Upper lobe of left lung (tissue), 6 donors: ENCODE data around the gene CAPN11. TPM values are rescaled to one million over a fixed set of nuclear protein-coding genes. Genes with fewer than 3 reads are reported as not detected.

Experiments
- ATAC-seq, 2 donors: fragments of 200-7000 bp; cut with Tn5 transposase; one replicate each; pipeline ENCODE4 v1.9.1; 2022; ENCODE audit warnings: mild to moderate bottlenecking in 2 of 2, moderate library complexity in 2 of 2; ENCODE audit not compliant: low FRiP score in 2 of 2
- DNase-seq, 2 donors: peaks; one replicate each; pipeline ENCODE4 v3.0.0-alpha.2; 2019 to 2020
- H3K27ac ChIP-seq, 4 donors: fragments of 200-600 bp; sonication (generic); one replicate each; pipeline ENCODE4 v1.5.1; 2016 to 2019
- H3K27me3 ChIP-seq, 4 donors: fragments of 200-600 bp; sonication (generic); one replicate each; pipeline ENCODE4 v1.5.1; 2017 to 2019
- H3K36me3 ChIP-seq, 4 donors: fragments of 200-600 bp; sonication (generic); one replicate each; pipeline ENCODE4 v1.5.1; 2016 to 2019
- H3K4me1 ChIP-seq, 4 donors: fragments of 200-600 bp; sonication (generic); one replicate each; pipeline ENCODE4 v1.5.1; 2018 to 2019
- H3K4me3 ChIP-seq, 4 donors: fragments of 200-600 bp; sonication (generic); one replicate each; pipeline ENCODE4 v1.5.1; 2017 to 2019; ENCODE audit warnings: mild to moderate bottlenecking in 2 of 4, moderate library complexity in 1 of 4
- H3K9me3 ChIP-seq, 4 donors: fragments of 200-600 bp; sonication (generic); one replicate each; pipeline ENCODE4 v1.5.1; 2018 to 2019
- CTCF ChIP-seq, 6 experiments: fragments of 450-650 bp in 4 of 6; fragments of 200-600 bp in 2 of 6; sonication (generic) in 2 of 6; IDR thresholded peaks; one replicate each; pipeline ENCODE4 v1.5.1; 2016 to 2019; ENCODE audit warnings: antibody characterized with exemption in 6 of 6
- EP300 ChIP-seq, 4 donors: sonication (generic); formaldehyde crosslinking; IDR thresholded peaks; one replicate each; pipeline ENCODE4 v1.5.1; 2017; ENCODE audit warnings: antibody characterized with exemption in 4 of 4, control low read depth in 2 of 4
- POLR2A ChIP-seq, 4 donors: fragments of 450-650 bp; IDR thresholded peaks; one replicate each; pipeline ENCODE4 v1.5.1; 2016 to 2017; ENCODE audit warnings: antibody characterized with exemption in 4 of 4, mild to moderate bottlenecking in 2 of 4
- POLR2AphosphoS5 ChIP-seq, 2 donors: sonication (generic); formaldehyde crosslinking; IDR thresholded peaks; one replicate each; pipeline ENCODE4 v1.5.1; 2017; ENCODE audit warnings: antibody characterized with exemption in 2 of 2
- WGBS, 2 donors: methylation state at CpG; one replicate each; pipeline ENCODE4 v1.1.5; 2017 to 2018; 5-methylcytosine and 5-hydroxymethylcytosine counted together
- total RNA-seq, 6 donors: library from RNA; depleted of rRNA in 4 of 6; stranded (reverse); fragments of >200 nt in 4 of 6; gene quantifications; one replicate each; pipeline versions ENCODE4 v1.1.0 to v1.2.1, GENCODE V29; 2016 to 2021
- donor health status: DM: no; HTN: no; CAD: no; lungs with moderate emphysema.
- donor health status: DM: no; HTN: yes; CAD: no; lungs with severe emphysema.

CAPN11 gene
- total RNA-seq, 6 donors from 2014 or later = 0.30 to 0.81 (median 0.52) TPM; not detected in 2

- H3K4me3 ChIP-seq = no peak overlapping the region
- DNase-seq (no peak), ATAC-seq (no peak)
- peaks cover 6 to 38% (median 20%) of the 10 kb centered on the region in 4 donors for H3K4me1 ChIP-seq
- no peaks in the 10 kb centered on the region for H3K9me3 ChIP-seq
- TF ChIP-seq POLR2AphosphoS5 (IDR thresholded peaks at IDR 0.05) = no peak
- no peak for TF ChIP-seq EP300 (IDR thresholded peaks at IDR 0.05)
- no peak for TF ChIP-seq POLR2A (IDR thresholded peaks at IDR 0.05)
- no peak for TF ChIP-seq CTCF (IDR thresholded peaks at IDR 0.05)
- no peaks in the 10 kb centered on the region for H3K27me3 ChIP-seq
- 71 to 73% methylated on average over 3 of the region's 3 CpGs for WGBS, 2 donors
- H3K36me3 ChIP-seq = peaks cover 9 to 75% (median 44%) of the 10 kb centered on the region in 4 donors
- H3K27ac ChIP-seq = peak overlapping the region in 1 of 4 donors; percentile 30
These were observed 45.2 kb upstream of the CAPN11 start for GRCh38 chr6:44113414-44113813.

- Histone ChIP-seq H3K27me3 (no peaks in the 10 kb centered on the region), H3K4me3 (no peak overlapping the region), H3K9me3 (no peaks in the 10 kb centered on the region), H3K4me1 (peaks cover 13 to 53% (median 33%) of the 10 kb centered on the region in 4 donors), H3K27ac (peak overlapping the region; percentile 66 to 78 (median 69)), H3K36me3 (peaks cover 9 to 57% (median 35%) of the 10 kb centered on the region in 4 donors)
- no peak for TF ChIP-seq POLR2A (IDR thresholded peaks at IDR 0.05)
- no peak for TF ChIP-seq CTCF (IDR thresholded peaks at IDR 0.05)
- TF ChIP-seq POLR2AphosphoS5 (IDR thresholded peaks at IDR 0.05) = no peak
- no peak for TF ChIP-seq EP300 (IDR thresholded peaks at IDR 0.05)
- ATAC-seq (no peak), DNase-seq (no peak)
- 54 to 67% methylated on average over 5 of the region's 5 CpGs for WGBS, 2 donors
These were observed 42.8 kb upstream of the CAPN11 start for GRCh38 chr6:44115866-44116265.

DNA sequence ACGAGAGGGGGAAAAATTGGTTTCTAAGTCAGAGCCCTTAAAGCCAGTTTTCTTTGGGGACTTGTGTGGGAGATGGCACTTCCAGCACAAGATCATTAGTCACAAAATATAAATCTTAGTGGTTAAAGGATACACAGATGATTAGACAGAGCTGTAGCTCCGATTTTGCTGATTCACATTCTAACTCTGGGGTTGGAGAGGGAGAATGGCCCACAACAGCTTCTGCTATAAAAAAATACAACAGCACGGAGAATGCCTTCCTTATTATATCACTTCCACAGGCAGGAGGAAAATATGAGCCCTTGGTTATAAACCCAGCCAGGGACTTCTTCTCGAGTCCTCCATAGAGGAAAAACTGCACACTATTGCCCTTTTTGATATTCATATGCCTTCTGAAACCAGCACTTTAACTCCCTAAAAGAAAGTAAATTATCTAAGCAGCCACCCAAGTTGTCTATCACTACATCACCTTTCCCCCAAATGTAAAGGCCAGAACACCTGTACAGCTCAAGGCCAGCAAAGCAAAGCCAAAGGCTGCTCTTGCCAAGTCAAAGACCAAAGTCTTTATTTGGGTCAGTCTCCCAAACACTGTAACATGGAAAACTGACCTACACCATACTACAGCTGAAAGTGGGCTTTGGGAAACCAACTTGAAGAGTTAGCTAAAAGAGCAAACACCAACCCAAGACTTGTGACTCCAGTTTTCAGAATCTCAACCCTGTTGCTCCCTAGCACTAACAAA, 41.8 kb upstream of the CAPN11 start:
- no peak for DNase-seq
- peaks cover 9 to 47% (median 28%) of the 10 kb centered on the region in 4 donors for H3K36me3 ChIP-seq
- no peaks in the 10 kb centered on the region for H3K27me3 ChIP-seq
- ATAC-seq = peak in 1 of 2 donors; percentile 22
- H3K9me3 ChIP-seq = no peaks in the 10 kb centered on the region
- H3K4me1 ChIP-seq = peaks cover 14 to 59% (median 41%) of the 10 kb centered on the region in 4 donors
- H3K27ac ChIP-seq = peak overlapping the region; percentile 66 to 78 (median 69)
- H3K4me3 ChIP-seq = no peak overlapping the region
- 63 to 78% methylated on average over 4 of the region's 4 CpGs for WGBS, 2 donors
- TF ChIP-seq POLR2AphosphoS5 (IDR thresholded peaks at IDR 0.05) = no peak
- TF ChIP-seq POLR2A (IDR thresholded peaks at IDR 0.05) = peak in 1 of 4 donors; percentile 20
- no peak for TF ChIP-seq CTCF (IDR thresholded peaks at IDR 0.05)
- no peak for TF ChIP-seq EP300 (IDR thresholded peaks at IDR 0.05)

DNA sequence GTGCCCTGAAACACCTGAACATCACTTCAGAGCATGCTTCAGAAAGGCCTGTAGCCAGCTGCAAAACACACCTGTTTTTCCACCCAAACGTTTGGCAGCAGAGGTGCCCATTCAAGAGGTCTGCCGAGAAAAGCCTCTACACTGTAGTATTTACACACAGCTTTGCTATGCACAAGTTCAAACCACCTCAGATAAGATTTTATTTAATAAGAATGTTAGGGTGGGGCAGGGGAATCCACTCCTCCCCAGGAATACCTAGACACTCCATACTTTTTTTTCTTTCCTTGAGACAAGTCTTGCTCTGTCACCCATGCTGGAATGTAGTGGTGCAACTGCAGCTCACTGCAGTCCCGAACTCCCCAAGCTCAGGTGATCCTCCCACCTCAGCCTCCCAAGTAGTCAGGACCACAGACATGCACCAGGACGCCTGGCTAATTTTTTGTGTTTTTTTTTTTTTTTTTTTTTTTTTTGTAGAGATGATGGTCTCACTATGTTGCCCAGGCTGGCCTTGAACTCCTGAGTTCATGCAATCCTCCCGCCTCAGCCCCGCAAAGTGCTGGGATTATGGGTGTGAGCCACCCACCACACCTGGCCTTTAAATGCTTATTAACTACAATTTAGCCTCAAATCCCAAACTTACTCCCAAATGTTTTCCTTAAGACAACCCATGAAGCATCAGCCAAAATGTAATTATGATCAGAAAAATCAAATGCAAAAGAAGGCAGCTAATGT, 41.1 kb upstream of the CAPN11 start:
- H3K9me3 ChIP-seq = no peaks in the 10 kb centered on the region
- ATAC-seq (peak; percentile 39 to 74), DNase-seq (peak in 1 of 2 donors; percentile 78)
- WGBS, 2 donors = 69 to 80% methylated on average over 6 of the region's 6 CpGs
- peak overlapping the region; percentile 32 to 83 (median 76) for H3K27ac ChIP-seq
- no peaks in the 10 kb centered on the region for H3K27me3 ChIP-seq
- no peak overlapping the region for H3K4me3 ChIP-seq
- peaks cover 6 to 40% (median 25%) of the 10 kb centered on the region in 4 donors for H3K36me3 ChIP-seq
- peaks cover 21 to 64% (median 42%) of the 10 kb centered on the region in 4 donors for H3K4me1 ChIP-seq
- peak; percentile 57 to 79 for TF ChIP-seq POLR2AphosphoS5 (IDR thresholded peaks at IDR 0.05)
- peak in 2 of 4 donors; percentile 10 to 18 for TF ChIP-seq POLR2A (IDR thresholded peaks at IDR 0.05)
- peak in 3 of 4 donors; percentile 82 to 98 (median 92) for TF ChIP-seq EP300 (IDR thresholded peaks at IDR 0.05)
- TF ChIP-seq CTCF (IDR thresholded peaks at IDR 0.05) = no peak
